Cardiac fibroblast (primary cell): ENCODE data around the gene ARHGAP8.

Source experiments
- DNase-seq, 2 donors: peaks; one replicate each; pipeline versions ENCODE4 v3.0.0 to v3.0.0-alpha.2; 2010; ENCODE audit warnings: low read depth in 2 of 2
- H3K4me3 ChIP-seq, 2 donors: replicated peaks in 1 of 2; 1 replicate in 1 of 2; 2 replicates in 1 of 2; pipeline ENCODE4 v1.5.1; 2011; ENCODE audit warnings: low read depth in 2 of 2, low read length in 2 of 2, mild to moderate bottlenecking in 2 of 2, moderate library complexity in 1 of 2
- TF ChIP-seq, protein P1 (sequence below): IDR thresholded peaks from one replicate; pipeline ENCODE4 v1.5.1; 2011; ENCODE audit warnings: low read depth, mild to moderate bottlenecking, low read length, inconsistent platforms

The ARHGAP8 gene

GRCh38 chr22:44777364-44777755, 25.0 kb downstream of the ARHGAP8 start:
- TF ChIP-seq, protein P1, sequence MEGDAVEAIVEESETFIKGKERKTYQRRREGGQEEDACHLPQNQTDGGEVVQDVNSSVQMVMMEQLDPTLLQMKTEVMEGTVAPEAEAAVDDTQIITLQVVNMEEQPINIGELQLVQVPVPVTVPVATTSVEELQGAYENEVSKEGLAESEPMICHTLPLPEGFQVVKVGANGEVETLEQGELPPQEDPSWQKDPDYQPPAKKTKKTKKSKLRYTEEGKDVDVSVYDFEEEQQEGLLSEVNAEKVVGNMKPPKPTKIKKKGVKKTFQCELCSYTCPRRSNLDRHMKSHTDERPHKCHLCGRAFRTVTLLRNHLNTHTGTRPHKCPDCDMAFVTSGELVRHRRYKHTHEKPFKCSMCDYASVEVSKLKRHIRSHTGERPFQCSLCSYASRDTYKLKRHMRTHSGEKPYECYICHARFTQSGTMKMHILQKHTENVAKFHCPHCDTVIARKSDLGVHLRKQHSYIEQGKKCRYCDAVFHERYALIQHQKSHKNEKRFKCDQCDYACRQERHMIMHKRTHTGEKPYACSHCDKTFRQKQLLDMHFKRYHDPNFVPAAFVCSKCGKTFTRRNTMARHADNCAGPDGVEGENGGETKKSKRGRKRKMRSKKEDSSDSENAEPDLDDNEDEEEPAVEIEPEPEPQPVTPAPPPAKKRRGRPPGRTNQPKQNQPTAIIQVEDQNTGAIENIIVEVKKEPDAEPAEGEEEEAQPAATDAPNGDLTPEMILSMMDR = no peak
- H3K4me3 ChIP-seq = no peak overlapping the region
- DNase-seq = no peak

- TF ChIP-seq, protein P1 = no peak
- DNase-seq = no peak
- no peak overlapping the region for H3K4me3 ChIP-seq
These were observed 28.6 kb downstream of the ARHGAP8 start for GRCh38 chr22:44780876-44781449.

GRCh38 chr22:44782363-44782963, 30.1 kb downstream of the ARHGAP8 start:
- H3K4me3 ChIP-seq = no peak overlapping the region
- TF ChIP-seq, protein P1 = no peak
- DNase-seq = peak in 1 of 2 donors; percentile 49

- DNase-seq = no peak
- H3K4me3 ChIP-seq = no peak overlapping the region
- TF ChIP-seq, protein P1 = no peak
These were observed 30.7 kb downstream of the ARHGAP8 start for GRCh38 chr22:44783091-44783490.

DNA sequence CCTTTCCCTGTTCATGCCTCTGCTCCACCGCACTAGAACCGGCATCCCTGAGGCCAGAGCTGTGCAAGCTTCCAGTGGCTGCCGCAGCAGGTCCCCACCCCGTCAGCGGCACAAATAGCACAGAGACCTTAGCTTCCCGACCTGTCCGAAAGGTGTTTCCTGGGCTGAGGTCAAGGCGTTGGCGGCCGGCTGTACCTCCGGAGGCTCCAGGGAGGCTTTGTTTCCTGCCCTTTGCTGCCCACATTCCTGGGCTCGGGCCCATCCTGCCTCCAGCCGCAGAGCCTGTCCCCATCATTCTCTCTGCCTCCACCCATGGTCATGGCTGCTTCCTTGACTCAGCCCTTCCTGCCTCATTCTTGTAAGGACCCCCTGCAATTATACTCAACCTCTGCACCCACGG, 31.2 kb downstream of the ARHGAP8 start:
- DNase-seq = no peak
- TF ChIP-seq, protein P1 = no peak

DNA sequence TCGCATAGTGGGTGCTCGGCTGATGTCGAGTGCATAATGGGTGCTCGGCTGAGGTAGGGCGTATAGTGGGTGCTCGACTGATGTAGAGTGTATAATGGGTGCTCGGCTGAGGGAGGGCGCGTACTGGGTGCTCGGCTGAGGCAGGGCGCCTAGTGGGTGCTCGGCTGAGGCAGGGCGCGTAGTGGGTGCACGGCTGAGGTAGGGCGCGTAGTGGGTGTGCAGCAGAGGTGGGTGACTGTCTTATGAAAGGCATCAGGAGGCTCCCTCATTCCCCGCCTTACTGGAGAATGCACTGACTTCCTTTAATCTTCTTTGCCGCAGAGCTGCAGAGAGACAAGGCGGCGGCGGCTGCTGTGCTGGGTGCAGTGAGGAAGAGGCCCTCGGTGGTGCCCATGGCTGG, 33.8 kb downstream of the ARHGAP8 start:
- DNase-seq = no peak
- TF ChIP-seq, protein P1 = no peak
- no peak overlapping the region for H3K4me3 ChIP-seq

More for the DNA sequence above, 31.2 kb downstream of the ARHGAP8 start:
- H3K4me3 ChIP-seq = no peak overlapping the region
